PC-3 (cell line): ENCODE measurements around the gene TSSK2.

ENCODE experiments used
- EZH2phosphoT487 ChIP-seq: fragments of 300-600 bp; sonication (generic); IDR thresholded peaks from 2 replicates; pipeline ENCODE4 v1.6.1; 2018; ENCODE audit warnings: mild to moderate bottlenecking, antibody characterized with exemption, low read length, borderline replicate concordance
- TF ChIP-seq, protein P1 (sequence below): fragments of 300-600 bp; sonication (generic); conservative IDR thresholded peaks from 2 replicates; pipeline ENCODE4 v1.5.1; 2017; ENCODE audit warnings: antibody characterized with exemption, low read depth, mild to moderate bottlenecking, low read length

DNA sequence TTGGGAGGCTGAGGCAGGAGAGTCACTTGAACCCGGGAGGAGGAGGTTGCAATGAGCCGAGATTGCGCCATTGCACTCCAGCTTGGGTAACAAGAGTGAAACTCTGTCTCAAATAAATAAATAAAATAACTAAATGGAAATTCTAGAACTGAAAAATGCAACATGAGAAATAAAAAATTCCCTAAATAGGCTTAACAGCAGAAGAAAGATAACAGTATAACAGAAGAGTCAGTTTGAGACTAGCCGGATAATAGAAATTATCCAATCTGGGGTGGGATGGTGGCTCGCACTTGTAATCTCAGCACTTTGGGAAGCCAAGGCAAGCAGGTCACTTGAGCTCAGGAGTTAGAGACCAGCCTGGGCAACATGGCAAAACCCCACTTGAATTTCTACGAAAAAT lies 33.3 kb downstream of the TSSK2 start:
- no peak for TF ChIP-seq EZH2phosphoT487
- TF ChIP-seq, protein P1, sequence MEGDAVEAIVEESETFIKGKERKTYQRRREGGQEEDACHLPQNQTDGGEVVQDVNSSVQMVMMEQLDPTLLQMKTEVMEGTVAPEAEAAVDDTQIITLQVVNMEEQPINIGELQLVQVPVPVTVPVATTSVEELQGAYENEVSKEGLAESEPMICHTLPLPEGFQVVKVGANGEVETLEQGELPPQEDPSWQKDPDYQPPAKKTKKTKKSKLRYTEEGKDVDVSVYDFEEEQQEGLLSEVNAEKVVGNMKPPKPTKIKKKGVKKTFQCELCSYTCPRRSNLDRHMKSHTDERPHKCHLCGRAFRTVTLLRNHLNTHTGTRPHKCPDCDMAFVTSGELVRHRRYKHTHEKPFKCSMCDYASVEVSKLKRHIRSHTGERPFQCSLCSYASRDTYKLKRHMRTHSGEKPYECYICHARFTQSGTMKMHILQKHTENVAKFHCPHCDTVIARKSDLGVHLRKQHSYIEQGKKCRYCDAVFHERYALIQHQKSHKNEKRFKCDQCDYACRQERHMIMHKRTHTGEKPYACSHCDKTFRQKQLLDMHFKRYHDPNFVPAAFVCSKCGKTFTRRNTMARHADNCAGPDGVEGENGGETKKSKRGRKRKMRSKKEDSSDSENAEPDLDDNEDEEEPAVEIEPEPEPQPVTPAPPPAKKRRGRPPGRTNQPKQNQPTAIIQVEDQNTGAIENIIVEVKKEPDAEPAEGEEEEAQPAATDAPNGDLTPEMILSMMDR = no peak
